HL-60/S4 (cell line): ENCODE measurements around the gene ACSL3.
"Not testable (repeated sequence)": the region's sequence is repeated elsewhere in the genome, so short reads cannot be mapped to it uniquely, and the experiment has no call there.

ENCODE experiments used
- in situ Hi-C: fragments of 300-500 bp; cut with MboI; formaldehyde crosslinking; loops from 2 replicates; pipeline ENCODE4 v1.14.3; 2022; ENCODE audit warnings: low sequenced_read_pairs

The ACSL3 gene

GRCh38 chr2:222907048-222907447 is 46.2 kb downstream of the ACSL3 start:
- in situ Hi-C loops = loop anchor here (10.0 kb wide), 1 partner anchor 212 kb away; no protein-coding TSS in a partner anchor

DNA sequence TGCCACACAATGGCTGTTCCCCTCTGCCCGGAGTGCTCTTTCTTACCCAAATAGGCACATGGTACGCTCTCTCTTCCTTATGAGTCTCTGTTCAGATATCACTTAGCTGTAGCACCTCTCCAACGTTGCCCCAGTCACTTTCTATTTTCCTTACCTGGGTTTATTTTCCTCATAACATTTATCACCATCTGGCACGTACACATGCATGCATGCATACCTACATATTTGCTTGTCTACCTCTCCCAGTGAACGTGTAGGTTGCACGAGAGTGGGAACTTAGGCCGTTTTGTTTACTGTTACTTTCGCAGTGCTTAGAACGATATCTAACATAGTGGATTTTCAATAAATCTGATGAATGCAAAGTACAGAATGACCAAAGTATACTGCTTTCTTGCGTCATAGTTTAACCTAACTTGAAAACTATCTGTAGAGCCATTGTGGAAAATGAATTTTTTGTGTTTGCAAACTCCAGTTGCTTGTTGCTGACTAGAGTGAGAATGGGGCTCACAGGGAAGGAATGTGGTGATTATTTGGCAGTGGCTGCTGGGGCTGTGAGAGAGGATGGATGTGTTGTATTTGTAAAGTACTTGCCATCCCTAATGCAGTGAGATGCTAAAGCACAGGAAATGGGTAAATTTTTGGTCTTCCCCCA is 47.1 kb downstream of the ACSL3 start:
- in situ Hi-C loops = loop anchor here (10.0 kb wide), 1 partner anchor 213 kb away; no protein-coding TSS in a partner anchor

DNA sequence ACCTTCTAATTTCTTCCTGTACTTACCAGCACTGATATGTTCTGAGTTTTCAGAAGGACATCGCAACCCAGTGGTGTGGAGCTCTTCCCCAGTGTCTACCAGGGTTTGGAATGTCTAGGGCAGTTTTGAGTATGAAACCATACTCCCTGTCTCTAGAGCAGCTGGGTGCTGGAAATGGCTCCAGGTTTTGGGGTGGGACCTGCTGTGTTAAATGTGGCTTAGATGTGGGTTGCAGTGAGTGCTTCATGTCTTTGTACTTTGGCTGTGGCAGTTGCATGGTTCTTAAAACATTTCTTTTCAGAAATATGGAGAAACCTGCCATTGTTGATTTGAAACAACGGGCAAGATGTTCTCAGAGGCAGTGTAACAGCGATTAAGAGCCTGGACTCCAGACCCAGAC is 48.5 kb downstream of the ACSL3 start:
- in situ Hi-C loops = loop anchor here (10.0 kb wide), 1 partner anchor 214 kb away; no protein-coding TSS in a partner anchor

DNA sequence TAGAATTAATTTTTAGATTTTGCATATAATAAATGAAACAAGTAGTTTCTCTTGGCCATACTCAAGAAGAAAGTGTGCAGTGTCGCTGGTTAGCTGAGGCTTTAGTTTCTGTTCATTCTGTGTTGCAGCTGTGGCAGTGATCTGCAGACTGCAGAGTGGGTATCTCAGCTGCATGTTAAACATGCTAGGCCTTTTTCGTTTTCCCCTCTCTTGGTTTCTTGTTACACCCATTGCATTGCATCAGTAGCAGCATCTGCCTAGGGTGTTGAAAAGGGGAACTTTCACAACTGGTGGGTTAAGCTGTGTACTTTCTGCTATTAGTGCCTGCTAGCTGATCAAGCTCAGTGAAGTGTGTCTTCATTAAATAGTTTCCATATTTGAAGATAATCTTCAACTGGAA is 51.3 kb downstream of the ACSL3 start:
- in situ Hi-C loops = no loop called here

DNA sequence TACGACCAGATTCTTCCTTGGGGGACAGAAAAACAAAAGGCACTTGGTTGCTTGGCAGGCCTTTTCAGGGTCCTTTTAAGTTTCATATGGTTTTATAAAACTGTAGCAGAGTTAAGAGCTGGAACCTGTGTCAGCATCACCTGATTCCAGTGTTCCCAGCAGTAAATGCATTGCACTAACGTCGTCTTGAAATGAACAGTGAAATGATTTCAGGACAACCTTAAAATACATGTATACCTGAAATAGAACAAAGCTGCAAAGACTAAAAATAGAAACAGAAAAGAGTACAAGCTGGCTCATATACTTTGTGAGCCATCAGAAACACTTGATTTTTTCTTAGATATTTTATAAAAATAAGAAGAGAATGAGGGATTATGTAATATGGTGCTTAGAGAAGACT is 51.9 kb downstream of the ACSL3 start:
- in situ Hi-C loops = no loop called here

DNA sequence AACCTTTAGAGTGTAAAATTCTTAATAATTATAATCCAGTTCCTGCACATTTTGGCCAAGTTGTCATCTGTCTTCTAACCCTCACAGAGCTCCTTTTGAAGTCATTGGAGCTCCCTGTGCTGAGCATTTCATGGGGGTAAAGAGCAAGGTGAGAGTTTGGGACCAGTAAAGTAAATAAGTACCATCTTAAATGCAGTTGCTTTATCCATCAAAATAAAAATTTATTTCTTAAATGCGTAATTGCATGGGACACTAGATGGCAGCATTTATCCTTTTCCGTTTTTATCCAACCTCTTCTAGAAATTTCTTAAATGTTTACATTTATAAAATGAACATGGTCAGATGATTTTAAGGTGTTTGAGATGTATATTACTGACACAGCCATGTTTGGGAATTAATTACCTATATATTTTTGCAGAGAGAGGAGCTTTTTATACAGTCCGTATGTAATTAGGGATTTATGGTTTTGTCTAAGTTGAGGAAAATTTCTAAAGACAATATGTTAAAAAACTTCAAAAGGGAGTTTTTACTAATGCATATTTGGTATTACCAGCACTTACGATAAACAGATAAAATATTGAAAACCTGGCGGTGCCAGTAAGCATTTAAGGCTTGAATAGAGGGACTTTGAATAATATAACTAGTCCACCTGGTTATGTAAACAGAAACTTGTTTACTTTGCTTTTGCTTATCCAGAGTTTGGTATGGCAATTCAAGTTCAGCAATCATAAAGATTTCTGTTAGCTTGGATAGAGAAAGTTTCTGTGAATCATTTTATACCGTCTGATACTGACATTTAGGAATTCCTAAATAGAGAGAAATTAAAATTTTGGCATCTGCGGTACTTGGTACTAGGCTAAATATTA is 54.5 kb downstream of the ACSL3 start:
- in situ Hi-C loops = no loop called here

GRCh38 chr2:222916229-222917197 is 55.7 kb downstream of the ACSL3 start:
- in situ Hi-C loops = no loop called here

GRCh38 chr2:222917212-222917611 is 56.4 kb downstream of the ACSL3 start:
- in situ Hi-C loops = not testable (repeated sequence)

- in situ Hi-C loops = no loop called here
Observed at GRCh38 chr2:222919841-222920526, 59.1 kb downstream of the ACSL3 start.

DNA sequence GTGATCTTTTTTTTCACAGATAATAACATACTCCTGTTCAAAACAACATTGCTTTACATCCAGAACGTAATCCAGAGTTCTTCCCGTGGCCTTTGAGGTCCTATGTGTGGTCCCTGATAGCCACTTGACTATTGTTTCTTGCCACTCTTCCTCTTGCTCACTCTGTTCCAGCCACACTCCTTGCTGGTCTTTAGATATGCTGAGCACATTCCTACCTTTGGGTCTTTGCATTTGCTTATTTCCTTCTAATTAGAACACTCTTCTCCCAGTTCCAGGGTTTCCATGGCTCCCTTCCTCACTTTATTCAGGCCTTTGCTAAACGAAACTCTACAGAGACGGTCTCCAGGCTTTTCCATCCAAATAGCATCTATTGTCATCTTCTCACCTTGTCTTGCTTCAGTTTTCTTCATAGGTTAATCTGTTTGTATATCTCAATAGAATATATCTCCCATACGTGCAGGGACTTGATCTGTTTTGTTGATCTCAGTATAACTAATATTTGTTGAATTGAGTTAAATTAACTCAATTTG is 59.9 kb downstream of the ACSL3 start:
- in situ Hi-C loops = no loop called here

GRCh38 chr2:222922019-222922800 is 61.4 kb downstream of the ACSL3 start:
- in situ Hi-C loops = no loop called here

GRCh38 chr2:222926915-222927314 is 66.1 kb downstream of the ACSL3 start:
- in situ Hi-C loops = no loop called here

- in situ Hi-C loops = no loop called here
Observed at GRCh38 chr2:222927600-222927999, 66.8 kb downstream of the ACSL3 start.

GRCh38 chr2:222928335-222928734 is 67.5 kb downstream of the ACSL3 start:
- in situ Hi-C loops = no loop called here

- in situ Hi-C loops = no loop called here
Observed at GRCh38 chr2:222930862-222931261, 70.0 kb downstream of the ACSL3 start.

DNA sequence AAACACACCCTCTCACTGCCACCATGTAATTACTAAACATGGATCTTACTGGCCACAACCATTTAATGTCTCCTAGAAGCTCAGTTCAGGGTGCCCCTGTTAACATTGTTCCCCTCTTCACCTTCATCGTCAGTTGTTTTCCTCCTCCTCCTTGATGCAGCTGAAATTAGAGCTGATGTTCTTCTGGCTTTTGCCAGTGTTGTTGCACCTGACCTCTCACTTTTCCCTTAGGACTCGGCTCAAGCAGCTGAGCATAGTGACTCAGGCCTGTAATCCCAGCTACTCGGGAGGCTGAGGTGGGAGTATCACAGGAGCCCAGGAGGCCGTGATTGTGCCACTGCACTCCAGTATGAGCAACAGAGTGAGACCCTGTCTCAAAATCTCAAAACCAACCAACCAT is 70.8 kb downstream of the ACSL3 start:
- in situ Hi-C loops = no loop called here

DNA sequence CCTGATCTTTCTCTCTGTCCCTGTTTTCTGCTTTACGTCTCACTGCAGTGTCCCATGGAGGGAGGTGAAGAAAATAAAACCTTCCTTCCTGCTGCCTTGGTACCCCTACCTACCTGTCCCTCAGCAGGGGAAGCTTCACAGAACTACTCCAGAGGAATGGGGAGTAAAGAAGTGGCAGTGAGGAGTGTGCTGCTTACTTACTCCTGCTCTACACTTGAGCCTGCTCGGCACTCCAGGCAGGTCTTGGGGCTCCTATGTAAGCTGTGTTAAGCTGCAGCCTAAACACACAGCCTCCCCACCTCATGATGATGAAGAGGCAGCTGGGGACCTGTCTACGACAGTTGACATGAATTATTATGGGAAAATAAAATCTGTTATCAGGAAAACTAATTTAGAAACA is 72.6 kb downstream of the ACSL3 start:
- in situ Hi-C loops = no loop called here

GRCh38 chr2:222935688-222936298 is 75.0 kb downstream of the ACSL3 start:
- in situ Hi-C loops = no loop called here

DNA sequence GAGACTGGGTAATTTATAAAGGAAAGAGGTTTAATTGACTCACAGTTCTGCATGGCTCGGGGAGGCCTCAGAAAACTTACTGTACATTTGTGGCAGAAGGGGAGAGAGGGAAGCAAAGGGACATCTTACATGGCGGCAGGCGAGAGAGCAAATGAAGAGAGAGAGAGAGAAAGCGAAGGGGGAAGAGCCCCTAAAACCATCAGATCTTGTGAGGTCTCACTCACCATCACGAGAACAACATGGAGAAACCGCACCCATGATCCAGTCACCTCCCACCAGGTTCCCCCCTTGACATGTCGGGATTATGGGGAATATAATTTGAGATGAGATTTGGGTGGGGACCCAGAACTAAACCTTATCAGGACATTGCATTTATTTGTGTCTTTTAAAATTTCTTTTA is 75.9 kb downstream of the ACSL3 start:
- in situ Hi-C loops = no loop called here
